ENCODE data around the gene SEC61A1. TPM values are rescaled to one million over a fixed set of nuclear protein-coding genes. Genes with fewer than 3 reads are reported as not detected.

SEC61A1 gene
- total RNA-seq, 1 experiment from 2014 or later: 189 TPM

- intact Hi-C loops (cut with micrococcal nuclease; ENCODE audit: unreplicated experiment): loop anchor here (2.0 to 5.0 kb wide), 2 partner anchors 40 to 596 kb away; no protein-coding TSS in a partner anchor
- H3K9me2 ChIP-seq (ENCODE audit: insufficient read depth): no peaks in the 10 kb centered on the region
- no peaks in the 10 kb centered on the region for H3K79me2 ChIP-seq (ENCODE audit: low read depth)
- no peaks in the 10 kb centered on the region; the same call in 1 of the 2 replicates for H3K4me1 ChIP-seq (replicated peaks; ENCODE audit: insufficient read depth)
- H3F3A ChIP-seq (ENCODE audit: insufficient read depth, low read depth): no peaks in the 10 kb centered on the region
- TF ChIP-seq EZH2 (IDR thresholded peaks at IDR 0.05; ENCODE audit: low read depth) (no peak), CTCF (conservative IDR thresholded peaks at IDR 0.05) (peak; percentile 58)
- POLR2A ChIA-PET (ENCODE audit: unreplicated experiment): no interaction called here
- H3K27me3 ChIP-seq (ENCODE audit: insufficient read depth, low read depth): no peaks in the 10 kb centered on the region
- no peak overlapping the region for H3K4me3 ChIP-seq
- CTCF ChIA-PET: no interaction called here
- BruUV-seq (replicated peaks): no TSS peak
- peak overlapping the region; percentile 50 for H3K4me2 ChIP-seq
- DNase-seq: peak; percentile 56 to 82
- H3K27ac ChIP-seq: no peak overlapping the region
- H2AFZ ChIP-seq: no peak overlapping the region
- H3K9me3 ChIP-seq (ENCODE audit: insufficient read depth, low read depth): no peaks in the 10 kb centered on the region; the same call in 1 of the 2 replicates
- H3K36me3 ChIP-seq (ENCODE audit: low read depth): no peaks in the 10 kb centered on the region
- no peaks in the 10 kb centered on the region for H4K20me1 ChIP-seq (ENCODE audit: insufficient read depth)
Measured at GRCh38 chr3:128011140-128011539, 41.1 kb upstream of the SEC61A1 start.

- Histone ChIP-seq H3F3A (ENCODE audit: insufficient read depth, low read depth) (no peaks in the 10 kb centered on the region), H3K79me2 (ENCODE audit: low read depth) (no peaks in the 10 kb centered on the region), H3K36me3 (ENCODE audit: low read depth) (no peaks in the 10 kb centered on the region), H3K9me2 (ENCODE audit: insufficient read depth) (no peaks in the 10 kb centered on the region), H4K20me1 (ENCODE audit: insufficient read depth) (no peaks in the 10 kb centered on the region), H3K4me1 (replicated peaks; ENCODE audit: insufficient read depth) (no peaks in the 10 kb centered on the region; the same call in 1 of the 2 replicates), H3K9me3 (ENCODE audit: insufficient read depth, low read depth) (no peaks in the 10 kb centered on the region; the same call in none of the 2 replicates), H3K27ac (no peak overlapping the region), H3K27me3 (ENCODE audit: insufficient read depth, low read depth) (no peaks in the 10 kb centered on the region), H3K4me2 (no peak overlapping the region), H2AFZ (no peak overlapping the region), H3K4me3 (no peak overlapping the region)
- CTCF ChIA-PET: interaction anchor here (0.6 to 0.8 kb wide), 2 partner anchors 22 to 740 kb away, joined by 3 to 9 read pairs; no protein-coding TSS in a partner anchor
- DNase-seq: no peak
- POLR2A ChIA-PET (ENCODE audit: unreplicated experiment): no interaction called here
- intact Hi-C loops (cut with micrococcal nuclease; ENCODE audit: unreplicated experiment): loop anchor here (5.0 kb wide), 1 partner anchor 595 kb away; no protein-coding TSS in a partner anchor
- no TSS peak for BruUV-seq (replicated peaks)
- no peak for TF ChIP-seq EZH2 (IDR thresholded peaks at IDR 0.05; ENCODE audit: low read depth)
- no peak for TF ChIP-seq CTCF (conservative IDR thresholded peaks at IDR 0.05)
Measured at GRCh38 chr3:128012050-128012449, 40.2 kb upstream of the SEC61A1 start.

- Histone ChIP-seq H2AFZ (no peak overlapping the region), H3K27ac (no peak overlapping the region), H3K9me3 (ENCODE audit: insufficient read depth, low read depth) (no peaks in the 10 kb centered on the region; the same call in none of the 2 replicates), H3F3A (ENCODE audit: insufficient read depth, low read depth) (no peaks in the 10 kb centered on the region), H3K36me3 (ENCODE audit: low read depth) (no peaks in the 10 kb centered on the region), H3K9me2 (ENCODE audit: insufficient read depth) (no peaks in the 10 kb centered on the region), H3K79me2 (ENCODE audit: low read depth) (no peaks in the 10 kb centered on the region), H3K4me2 (no peak overlapping the region), H3K27me3 (ENCODE audit: insufficient read depth, low read depth) (no peaks in the 10 kb centered on the region), H4K20me1 (ENCODE audit: insufficient read depth) (no peaks in the 10 kb centered on the region), H3K4me1 (replicated peaks; ENCODE audit: insufficient read depth) (no peaks in the 10 kb centered on the region; the same call in 1 of the 2 replicates), H3K4me3 (no peak overlapping the region)
- no TSS peak for BruUV-seq (replicated peaks)
- CTCF ChIA-PET: no interaction called here
- no peak for DNase-seq
- POLR2A ChIA-PET (ENCODE audit: unreplicated experiment): no interaction called here
- TF ChIP-seq EZH2 (IDR thresholded peaks at IDR 0.05; ENCODE audit: low read depth): no peak
- TF ChIP-seq CTCF (conservative IDR thresholded peaks at IDR 0.05): no peak
- intact Hi-C loops (cut with micrococcal nuclease; ENCODE audit: unreplicated experiment): loop anchor here (5.0 kb wide), 1 partner anchor 593 kb away; no protein-coding TSS in a partner anchor
Measured at GRCh38 chr3:128014548-128014947, 37.7 kb upstream of the SEC61A1 start.
